Measurements from ENCODE around the gene SDHAF4.
"Not testable (repeated sequence)": the region's sequence is repeated elsewhere in the genome, so short reads cannot be mapped to it uniquely, and the experiment has no call there.

SDHAF4 gene

GRCh38 chr6:70593118-70593486 lies 26.4 kb downstream of the SDHAF4 start:
- no peak for DNase-seq

GRCh38 chr6:70599187-70599586 lies 32.5 kb downstream of the SDHAF4 start:
- no peak for DNase-seq

GRCh38 chr6:70601014-70601413 lies 34.3 kb downstream of the SDHAF4 start:
- DNase-seq, result no peak

GRCh38 chr6:70604254-70604653 lies 37.5 kb downstream of the SDHAF4 start:
- DNase-seq, result no peak

GRCh38 chr6:70607371-70607770 lies 40.6 kb downstream of the SDHAF4 start:
- DNase-seq, result not testable (repeated sequence)

GRCh38 chr6:70609181-70609580 lies 42.5 kb downstream of the SDHAF4 start:
- DNase-seq, result not testable (repeated sequence)

- DNase-seq, result no peak
These were observed 50.1 kb downstream of the SDHAF4 start for GRCh38 chr6:70616728-70617260.

- DNase-seq, result no peak
These were observed 54.0 kb downstream of the SDHAF4 start for GRCh38 chr6:70620746-70621145.

- no peak for DNase-seq
These were observed 55.7 kb downstream of the SDHAF4 start for GRCh38 chr6:70622461-70622860.

- no peak for DNase-seq
These were observed 58.7 kb downstream of the SDHAF4 start for GRCh38 chr6:70625436-70625835.

GRCh38 chr6:70627500-70628254 lies 60.9 kb downstream of the SDHAF4 start:
- DNase-seq, result no peak

- no peak for DNase-seq
These were observed 63.2 kb downstream of the SDHAF4 start for GRCh38 chr6:70629929-70630328.

- DNase-seq, result no peak
These were observed 67.1 kb downstream of the SDHAF4 start for GRCh38 chr6:70633870-70634269.

- DNase-seq, result no peak
These were observed 69.9 kb downstream of the SDHAF4 start for GRCh38 chr6:70636596-70636995.

- DNase-seq, result no peak
These were observed 71.7 kb downstream of the SDHAF4 start for GRCh38 chr6:70638468-70638867.
